GM20000 (cell line): ENCODE measurements around the gene TRIM2.

Source experiments
- DNase-seq: peaks from one replicate; pipeline ENCODE4 v3.0.0; 2012; ENCODE audit warnings: low spot score
- TF ChIP-seq, protein P1 (sequence below): IDR thresholded peaks from 2 replicates; pipeline ENCODE4 v1.5.1; 2012; ENCODE audit warnings: mild to moderate bottlenecking, control low read depth; ENCODE audit errors: extremely low read depth, missing control alignments

TRIM2 gene

DNA sequence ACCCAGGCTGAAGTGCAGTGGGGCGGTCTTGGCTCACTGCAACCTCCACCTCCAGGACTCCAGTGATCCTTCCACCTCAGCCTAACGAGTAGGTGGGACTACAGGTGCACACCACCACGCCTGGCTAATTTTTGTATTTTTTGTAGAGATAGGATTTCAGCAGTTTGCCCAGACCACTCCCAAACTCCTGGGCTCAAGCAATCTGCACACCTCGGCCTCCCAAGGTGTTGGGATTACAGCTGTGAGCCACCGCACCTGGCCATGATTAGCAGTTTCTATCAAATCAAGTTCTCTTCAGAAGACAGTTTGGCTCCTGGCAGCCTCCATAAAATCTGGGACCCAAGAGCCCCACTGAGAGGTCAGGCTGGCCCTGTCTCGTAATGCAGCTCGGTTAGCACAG is 26.4 kb upstream of the TRIM2 start:
- TF ChIP-seq, protein P1, sequence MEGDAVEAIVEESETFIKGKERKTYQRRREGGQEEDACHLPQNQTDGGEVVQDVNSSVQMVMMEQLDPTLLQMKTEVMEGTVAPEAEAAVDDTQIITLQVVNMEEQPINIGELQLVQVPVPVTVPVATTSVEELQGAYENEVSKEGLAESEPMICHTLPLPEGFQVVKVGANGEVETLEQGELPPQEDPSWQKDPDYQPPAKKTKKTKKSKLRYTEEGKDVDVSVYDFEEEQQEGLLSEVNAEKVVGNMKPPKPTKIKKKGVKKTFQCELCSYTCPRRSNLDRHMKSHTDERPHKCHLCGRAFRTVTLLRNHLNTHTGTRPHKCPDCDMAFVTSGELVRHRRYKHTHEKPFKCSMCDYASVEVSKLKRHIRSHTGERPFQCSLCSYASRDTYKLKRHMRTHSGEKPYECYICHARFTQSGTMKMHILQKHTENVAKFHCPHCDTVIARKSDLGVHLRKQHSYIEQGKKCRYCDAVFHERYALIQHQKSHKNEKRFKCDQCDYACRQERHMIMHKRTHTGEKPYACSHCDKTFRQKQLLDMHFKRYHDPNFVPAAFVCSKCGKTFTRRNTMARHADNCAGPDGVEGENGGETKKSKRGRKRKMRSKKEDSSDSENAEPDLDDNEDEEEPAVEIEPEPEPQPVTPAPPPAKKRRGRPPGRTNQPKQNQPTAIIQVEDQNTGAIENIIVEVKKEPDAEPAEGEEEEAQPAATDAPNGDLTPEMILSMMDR: no peak
- no peak for DNase-seq

DNA sequence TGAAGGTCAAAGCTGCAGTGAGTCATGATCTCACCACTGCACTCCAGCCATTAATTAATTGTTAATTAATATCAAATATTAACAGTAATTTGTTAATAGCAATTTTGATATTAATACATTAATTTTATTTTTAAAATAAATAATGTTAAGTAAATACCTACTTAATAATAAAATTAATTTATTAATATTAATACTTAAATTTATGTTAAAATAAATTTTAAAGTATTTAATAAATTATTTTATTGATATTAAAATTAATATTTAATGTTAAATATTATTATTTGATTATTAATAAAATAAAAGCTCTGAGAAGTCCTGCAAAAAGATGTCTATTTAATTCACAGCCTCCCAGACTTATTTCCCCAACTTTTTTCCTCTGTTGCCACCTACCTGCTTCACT is 25.1 kb upstream of the TRIM2 start:
- TF ChIP-seq, protein P1: no peak

DNA sequence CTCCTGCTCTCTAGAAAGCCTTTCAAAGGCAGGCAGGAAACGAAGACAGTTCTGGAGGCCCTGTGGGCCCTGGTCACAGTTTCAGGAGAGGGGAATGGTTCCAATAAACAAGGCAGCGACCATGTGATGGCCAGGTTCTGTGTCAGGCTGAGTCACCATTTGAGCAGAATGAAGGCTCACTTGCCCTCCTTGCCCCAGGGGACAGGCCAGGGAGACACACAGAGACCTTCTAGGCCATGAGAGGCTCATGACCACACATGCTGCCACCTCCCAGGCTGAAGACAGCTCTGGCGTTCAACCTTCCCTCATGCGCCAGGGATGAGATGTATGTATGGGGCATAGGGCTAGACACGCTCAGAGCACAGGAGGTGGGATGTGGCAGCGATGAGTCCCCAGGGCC is 22.9 kb upstream of the TRIM2 start:
- TF ChIP-seq, protein P1: no peak
- no peak for DNase-seq

More for the DNA sequence above, 25.1 kb upstream of the TRIM2 start:
- DNase-seq: no peak

- TF ChIP-seq, protein P1: no peak
- DNase-seq: no peak
Measured at GRCh38 chr4:153181700-153182099, 22.5 kb upstream of the TRIM2 start.

DNA sequence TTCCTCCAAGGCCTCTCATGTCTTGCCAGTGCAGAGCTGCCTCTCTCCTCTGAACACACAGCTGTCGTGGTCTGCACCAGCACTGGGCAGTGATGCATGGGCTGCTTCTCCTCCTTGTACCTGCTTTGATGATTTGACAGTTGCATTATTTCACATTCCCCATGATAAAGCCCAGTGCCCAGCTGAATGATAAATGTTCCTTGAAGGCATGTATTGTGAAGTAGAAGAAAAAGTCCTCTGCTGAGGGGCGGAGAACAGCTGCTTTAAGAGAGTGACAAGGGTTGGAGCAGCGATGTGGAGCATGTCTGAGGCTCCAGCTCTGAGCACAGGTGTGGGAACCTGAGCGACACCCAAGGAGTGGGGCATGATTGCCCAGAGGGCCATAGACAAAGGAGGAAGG is 21.1 kb upstream of the TRIM2 start:
- DNase-seq: no peak
- TF ChIP-seq, protein P1: no peak

DNA sequence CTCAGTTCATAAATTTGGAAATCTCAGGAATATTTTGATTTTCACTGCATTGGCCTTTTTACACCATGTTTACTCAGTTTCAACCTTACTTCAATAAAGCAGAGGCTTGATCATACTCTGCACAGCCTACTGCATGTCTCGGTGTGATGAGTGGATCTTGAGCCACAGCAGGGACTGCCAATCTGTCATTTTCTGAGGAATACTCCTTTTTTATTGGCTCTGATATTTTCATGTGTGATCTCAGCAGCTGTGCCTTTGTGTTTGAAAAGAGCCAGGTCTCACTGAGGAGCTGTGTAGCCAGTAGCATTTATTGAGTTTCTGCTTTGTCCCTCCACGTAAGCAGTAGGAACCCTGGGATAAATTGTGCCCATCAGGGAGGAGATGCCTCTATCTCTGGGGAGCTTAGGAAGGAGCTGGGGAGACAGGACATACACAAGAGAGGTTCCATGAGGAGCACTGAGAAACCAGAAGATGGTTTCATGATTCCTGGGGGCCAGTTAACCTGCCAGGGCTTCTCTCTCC is 18.9 kb upstream of the TRIM2 start:
- no peak for DNase-seq
- TF ChIP-seq, protein P1: no peak

DNA sequence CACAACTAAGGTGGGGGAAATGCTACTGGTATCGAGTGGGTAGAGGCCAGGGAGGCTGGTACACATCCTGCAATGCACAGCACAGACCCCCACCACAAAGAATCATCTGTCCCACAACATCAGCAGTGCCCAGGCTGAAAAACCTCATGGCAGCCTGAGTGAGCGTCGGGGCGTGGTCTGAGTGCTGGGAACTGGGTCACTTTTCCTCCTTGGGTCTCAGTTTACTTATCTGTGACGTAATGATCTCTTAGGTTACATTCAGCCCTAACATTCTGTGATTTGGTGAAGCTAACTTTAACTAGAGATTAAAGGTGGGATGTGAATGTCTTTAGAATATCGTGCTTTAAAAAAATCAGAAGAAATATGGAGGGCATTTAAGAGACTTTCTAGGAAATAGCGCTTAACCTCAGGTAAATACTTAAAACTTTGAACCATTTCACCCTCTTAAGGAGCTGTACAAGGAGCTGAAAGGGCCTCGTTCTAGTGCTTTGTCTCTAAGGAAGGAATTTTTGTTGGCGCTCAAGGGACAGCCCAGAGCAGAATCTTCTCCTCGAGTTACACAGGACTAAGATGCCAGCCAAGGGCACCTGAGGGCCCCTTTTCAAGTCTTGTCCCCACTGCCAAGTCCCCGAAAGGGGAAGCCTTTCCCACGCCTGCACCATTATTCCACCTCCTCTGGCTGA is 18.1 kb upstream of the TRIM2 start:
- TF ChIP-seq, protein P1: no peak
- no peak for DNase-seq
